Measurements from ENCODE around the gene FBN1. TPM values are rescaled to one million over a fixed set of nuclear protein-coding genes. Genes with fewer than 3 reads are reported as not detected.

The FBN1 gene
- total and polyA plus RNA-seq, 2 of the 13 experiments (the other 11 are each of a cell fraction or from before 2014, with no cell fraction given), result 1.5 to 3.0 TPM

DNA sequence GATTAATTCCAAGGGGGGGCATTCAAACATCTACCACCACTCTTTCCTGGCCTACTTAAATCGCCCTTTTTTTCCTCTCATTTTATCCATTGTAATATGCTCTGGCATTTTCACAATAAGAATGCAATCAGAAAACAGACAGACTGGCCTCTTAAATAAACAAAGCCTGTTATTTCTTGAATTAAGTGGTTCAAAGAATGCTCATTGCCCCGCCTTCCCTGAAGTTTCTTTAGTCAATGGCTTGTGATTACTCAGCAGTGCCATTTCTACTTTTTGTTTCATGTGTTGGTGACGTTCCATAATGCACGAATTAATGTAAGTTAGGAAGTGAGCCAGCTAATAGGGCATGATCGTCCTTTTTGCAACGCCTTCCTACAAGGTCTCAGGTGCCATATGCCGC, 68.0 kb downstream of the FBN1 start:
- ATAC-seq, result no peak
- no peak for FAIRE-seq
- no peak for DNase-seq (ENCODE audit: low spot score)
- no peaks in the 10 kb centered on the region for H3K4me1 ChIP-seq (ENCODE audit: insufficient read depth, low read length)
- no peak overlapping the region for H3K27ac ChIP-seq (ENCODE audit: extremely low read length, insufficient read depth, low read length)
- intact Hi-C loops (cut with micrococcal nuclease; ENCODE audit: unreplicated experiment) (no loop called here), in situ Hi-C loops (cut with HindIII; ENCODE audit: extremely low pct_ligation_motif_present, low pct_unique_long_range_greater_than_20kb) (no loop called here)
- ChIA-PET POLR2A (no interaction called here), CTCF (ENCODE audit: low intra/inter-chr PET ratio, low total read pairs) (no interaction called here)
- no TSS peak for BruUV-seq (replicated peaks)
- H4K20me1 ChIP-seq (ENCODE audit: insufficient read depth, low read length), result no peaks in the 10 kb centered on the region
- no peak overlapping the region for H2AFZ ChIP-seq (ENCODE audit: low read length)
- no peak overlapping the region for H3K4me2 ChIP-seq (ENCODE audit: low read depth, low read length)
- no peak for TF ChIP-seq ZMYM3 (CRISPR knock-in tag; IDR thresholded peaks at IDR 0.05)
- TF ChIP-seq, protein P1, sequence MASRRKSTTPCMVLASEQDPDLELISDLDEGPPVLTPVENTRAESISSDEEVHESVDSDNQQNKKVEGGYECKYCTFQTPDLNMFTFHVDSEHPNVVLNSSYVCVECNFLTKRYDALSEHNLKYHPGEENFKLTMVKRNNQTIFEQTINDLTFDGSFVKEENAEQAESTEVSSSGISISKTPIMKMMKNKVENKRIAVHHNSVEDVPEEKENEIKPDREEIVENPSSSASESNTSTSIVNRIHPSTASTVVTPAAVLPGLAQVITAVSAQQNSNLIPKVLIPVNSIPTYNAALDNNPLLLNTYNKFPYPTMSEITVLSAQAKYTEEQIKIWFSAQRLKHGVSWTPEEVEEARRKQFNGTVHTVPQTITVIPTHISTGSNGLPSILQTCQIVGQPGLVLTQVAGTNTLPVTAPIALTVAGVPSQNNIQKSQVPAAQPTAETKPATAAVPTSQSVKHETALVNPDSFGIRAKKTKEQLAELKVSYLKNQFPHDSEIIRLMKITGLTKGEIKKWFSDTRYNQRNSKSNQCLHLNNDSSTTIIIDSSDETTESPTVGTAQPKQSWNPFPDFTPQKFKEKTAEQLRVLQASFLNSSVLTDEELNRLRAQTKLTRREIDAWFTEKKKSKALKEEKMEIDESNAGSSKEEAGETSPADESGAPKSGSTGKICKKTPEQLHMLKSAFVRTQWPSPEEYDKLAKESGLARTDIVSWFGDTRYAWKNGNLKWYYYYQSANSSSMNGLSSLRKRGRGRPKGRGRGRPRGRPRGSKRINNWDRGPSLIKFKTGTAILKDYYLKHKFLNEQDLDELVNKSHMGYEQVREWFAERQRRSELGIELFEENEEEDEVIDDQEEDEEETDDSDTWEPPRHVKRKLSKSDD (CRISPR knock-in tag; IDR thresholded peaks at IDR 0.05; ENCODE audit: low read depth), result no peak
- TF ChIP-seq ZMAT3 (CRISPR knock-in tag; conservative IDR thresholded peaks at IDR 0.05), result no peak
- no peak for TF ChIP-seq SIN3A (IDR thresholded peaks at IDR 0.05; ENCODE audit: borderline replicate concordance, low read depth, low read length)
- no peak for TF ChIP-seq ZNF431 (CRISPR knock-in tag; IDR thresholded peaks at IDR 0.05; ENCODE audit: borderline replicate concordance, low read depth)
- no peak for TF ChIP-seq HMG20A (CRISPR knock-in tag; IDR thresholded peaks at IDR 0.05; ENCODE audit: borderline replicate concordance)
- no peak overlapping the region for H3K9ac ChIP-seq (ENCODE audit: insufficient read depth, low read depth, low read length)
- H3K36me3 ChIP-seq (replicated peaks in 1 of 2; ENCODE audit: control insufficient read depth in 1 of 2, insufficient read depth in 2 of 2, low read length in 2 of 2), result no peaks in the 10 kb centered on the region
- H3K9me3 ChIP-seq (ENCODE audit: low read length), result no peaks in the 10 kb centered on the region
- H3K79me2 ChIP-seq (ENCODE audit: insufficient read depth, low read length), result no peaks in the 10 kb centered on the region
- H3K27me3 ChIP-seq (ENCODE audit: control insufficient read depth in 1 of 2, insufficient read depth in 2 of 2, low read length in 2 of 2), result no peaks in the 10 kb centered on the region
- no peak overlapping the region for H3K4me3 ChIP-seq (replicated peaks in 1 of 3; ENCODE audit: insufficient read depth in 1 of 3, low read depth in 2 of 3, low read length in 3 of 3)
- 53% methylated on average over 7 of the region's 7 CpGs for WGBS (ENCODE audit: low lambda C conversion rate)

DNA sequence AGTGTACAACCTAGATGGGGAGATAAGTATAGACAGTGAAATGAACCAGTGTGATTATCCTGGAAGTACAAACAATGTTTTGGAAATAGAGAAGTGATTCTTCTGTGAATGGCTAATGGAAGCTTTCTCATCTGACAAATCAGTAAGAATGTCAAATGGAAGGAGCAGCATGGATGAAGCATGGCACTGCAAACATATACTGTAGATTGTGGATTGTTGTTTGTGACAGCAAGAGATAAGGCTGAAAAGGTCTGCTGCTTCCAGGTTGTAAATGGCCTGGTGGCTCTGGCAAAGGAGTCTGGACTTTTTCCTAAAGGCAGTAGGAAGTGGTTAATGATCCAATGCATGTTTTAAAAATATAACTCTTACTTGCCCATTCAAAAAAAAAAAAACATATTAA, 71.3 kb downstream of the FBN1 start:
- Histone ChIP-seq H3K36me3 (replicated peaks in 1 of 2; ENCODE audit: control insufficient read depth in 1 of 2, insufficient read depth in 2 of 2, low read length in 2 of 2) (no peaks in the 10 kb centered on the region), H3K79me2 (ENCODE audit: insufficient read depth, low read length) (no peaks in the 10 kb centered on the region), H3K27ac (ENCODE audit: extremely low read length, insufficient read depth, low read length) (no peak overlapping the region), H3K4me2 (ENCODE audit: low read depth, low read length) (no peak overlapping the region), H3K9ac (ENCODE audit: insufficient read depth, low read depth, low read length) (no peak overlapping the region), H3K4me3 (replicated peaks in 1 of 3; ENCODE audit: insufficient read depth in 1 of 3, low read depth in 2 of 3, low read length in 3 of 3) (no peak overlapping the region), H3K4me1 (ENCODE audit: insufficient read depth, low read length) (peaks cover 11% of the 10 kb centered on the region; the same call in 1 of the 2 replicates), H2AFZ (ENCODE audit: low read length) (no peak overlapping the region), H3K27me3 (ENCODE audit: control insufficient read depth in 1 of 2, insufficient read depth in 2 of 2, low read length in 2 of 2) (no peaks in the 10 kb centered on the region), H4K20me1 (ENCODE audit: insufficient read depth, low read length) (no peaks in the 10 kb centered on the region), H3K9me3 (ENCODE audit: low read length) (no peaks in the 10 kb centered on the region)
- ATAC-seq (no peak), DNase-seq (ENCODE audit: low spot score) (no peak), FAIRE-seq (no peak)
- in situ Hi-C loops (cut with HindIII; ENCODE audit: extremely low pct_ligation_motif_present, low pct_unique_long_range_greater_than_20kb) (no loop called here), intact Hi-C loops (cut with micrococcal nuclease; ENCODE audit: unreplicated experiment) (no loop called here)
- CTCF ChIA-PET (ENCODE audit: low intra/inter-chr PET ratio, low total read pairs), result no interaction called here
- no TSS peak for BruUV-seq (replicated peaks)
- POLR2A ChIA-PET, result no interaction called here
- TF ChIP-seq ZNF33A (CRISPR knock-in tag; IDR thresholded peaks at IDR 0.05; ENCODE audit: borderline replicate concordance) (no peak), PAX8 (CRISPR knock-in tag; IDR thresholded peaks at IDR 0.05; ENCODE audit: borderline replicate concordance) (no peak), ZXDC (CRISPR knock-in tag; IDR thresholded peaks at IDR 0.05) (no peak), TBL1XR1 (IDR thresholded peaks at IDR 0.05; ENCODE audit: borderline replicate concordance, low read length, partially characterized antibody) (no peak)
